PC-9 (cell line): ENCODE measurements around the gene TDO2.

ENCODE experiments used
- CTCF ChIP-seq: fragments of 200-600 bp; sonication (generic); conservative IDR thresholded peaks from 2 replicates; pipeline ENCODE4 v1.6.1; 2017; ENCODE audit warnings: mixed run types, antibody characterized with exemption, mild to moderate bottlenecking, moderate library complexity
- EZH2 ChIP-seq: fragments of 200-600 bp; sonication (generic); IDR thresholded peaks from 2 replicates; pipeline ENCODE4 v1.8.0; 2017; ENCODE audit warnings: antibody characterized with exemption, low read depth

- TF ChIP-seq CTCF (no peak), EZH2 (no peak)
Observed at GRCh38 chr4:155887045-155887444, 16.5 kb upstream of the TDO2 start.
